Transverse colon (tissue), 4 donors: ENCODE results near the gene DOCK3. TPM values are rescaled to one million over a fixed set of nuclear protein-coding genes. Genes with fewer than 3 reads are reported as not detected.

Experiments used
- DNase-seq: peaks from one replicate; pipeline ENCODE4 v3.0.0-alpha.2; 2019
- H3K27ac ChIP-seq, 4 donors: fragments of 200-600 bp; sonication (generic); 2 replicates each; pipeline ENCODE4 v1.5.1; 2016 to 2018; ENCODE audit warnings: inconsistent platforms in 4 of 4
- H3K27me3 ChIP-seq: fragments of 200-600 bp; sonication (generic); 2 replicates; pipeline ENCODE4 v1.5.1; 2017; ENCODE audit warnings: inconsistent platforms
- H3K36me3 ChIP-seq, 4 donors: fragments of 200-600 bp; sonication (generic); 2 replicates each; pipeline ENCODE4 v1.5.1; 2017 to 2019; ENCODE audit warnings: inconsistent platforms in 4 of 4
- H3K4me1 ChIP-seq, 4 donors: fragments of 200-600 bp; sonication (generic); 2 replicates each; pipeline ENCODE4 v1.5.1; 2017 to 2020; ENCODE audit warnings: inconsistent platforms in 4 of 4
- H3K4me3 ChIP-seq, 4 donors: fragments of 200-600 bp; sonication (generic); 1 replicate in 1 of 4; 2 replicates in 3 of 4; pipeline versions ENCODE4 v1.5.1 to v1.6.1; 2017 to 2019; ENCODE audit warnings: inconsistent platforms in 4 of 4
- H3K9me3 ChIP-seq, 2 donors: fragments of 200-600 bp; sonication (generic); 2 replicates each; pipeline ENCODE4 v1.5.1; 2017 to 2019; ENCODE audit warnings: inconsistent platforms in 2 of 2
- CTCF ChIP-seq, 5 experiments: fragments of 200-600 bp in 3 of 5; fragments of 450-650 bp in 2 of 5; sonication (generic) in 3 of 5; IDR thresholded peaks; 1 replicate in 2 of 5; 2 replicates in 3 of 5; pipeline ENCODE4 v1.5.1; 2016 to 2017; ENCODE audit warnings: antibody characterized with exemption in 5 of 5, inconsistent platforms in 3 of 5, mild to moderate bottlenecking in 2 of 5, moderate library complexity in 1 of 5
- EP300 ChIP-seq: sonication (generic); formaldehyde crosslinking; IDR thresholded peaks from one replicate; pipeline ENCODE4 v1.6.1; 2017; ENCODE audit warnings: antibody characterized with exemption, low read depth
- POLR2A ChIP-seq: fragments of 450-650 bp; IDR thresholded peaks from one replicate; pipeline ENCODE4 v1.6.1; 2016; ENCODE audit warnings: antibody characterized with exemption, mild to moderate bottlenecking, moderate library complexity
- POLR2AphosphoS5 ChIP-seq, 3 donors: sonication (generic); formaldehyde crosslinking; IDR thresholded peaks; one replicate each; pipeline ENCODE4 v1.6.1; 2016; ENCODE audit warnings: antibody characterized with exemption in 3 of 3
- WGBS, 2 donors: methylation state at CpG; one replicate each; pipeline ENCODE4 v1.1.5; 2018; ENCODE audit warnings: low coverage in 1 of 2; 5-methylcytosine and 5-hydroxymethylcytosine counted together
- in situ Hi-C, 4 donors: fragments of 200-750 bp; cut with MboI; loops; one replicate each; pipeline versions ENCODE4 v1.15.0 to v1.15.1; 2017; ENCODE audit warnings: low sequenced_read_pairs in 3 of 4, low pct_ligation_motif_present in 1 of 4, low pct_unique_long_range_greater_than_20kb in 1 of 4
- intact Hi-C: fragments of 100-400 bp; cut with DNase I; formaldehyde crosslinking; loops from one replicate; pipeline ENCODE4 v1.15.1; 2023; ENCODE audit warnings: low total_unique reads
- total RNA-seq, 4 donors: library from RNA; depleted of rRNA; stranded (reverse); fragments of >200 nt; gene quantifications; one replicate each; pipeline ENCODE4 v1.1.0, GENCODE V29; 2016

The DOCK3 gene
- total RNA-seq, 4 donors from 2014 or later, result 0.41 to 0.75 (median 0.62) TPM

DNA sequence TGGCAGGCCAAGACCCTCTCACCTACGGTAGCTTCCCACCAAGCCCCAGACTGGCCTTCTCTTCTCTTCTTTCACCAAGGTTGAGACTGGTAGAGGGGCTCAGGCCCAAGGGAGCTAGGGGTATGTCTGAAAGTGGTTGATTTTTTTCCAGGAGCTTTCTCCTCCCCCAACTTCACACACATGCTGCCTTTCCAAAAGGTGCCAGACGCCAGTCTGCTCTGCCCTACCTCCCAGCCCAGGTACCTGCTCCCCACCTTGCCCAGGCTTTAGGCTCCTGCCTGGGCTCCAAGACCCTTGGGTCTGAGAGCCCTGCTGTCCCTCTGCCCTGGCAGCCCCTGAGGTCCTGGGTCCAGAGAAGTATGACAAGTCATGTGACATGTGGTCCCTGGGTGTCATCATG, 29.3 kb upstream of the DOCK3 start:
- H3K27me3 ChIP-seq, result no peaks in the 10 kb centered on the region
- in situ Hi-C loops (no loop called here), intact Hi-C loops (no loop called here)
- 94% methylated on average over 2 of the region's 2 CpGs; no CpG with 5 or more reads in 1 of the 2 donors for WGBS, 2 donors
- TF ChIP-seq CTCF (IDR thresholded peaks at IDR 0.05) (no peak), EP300 (no peak), POLR2AphosphoS5 (IDR thresholded peaks at IDR 0.05) (no peak), POLR2A (no peak)
- no peak overlapping the region for H3K27ac ChIP-seq
- H3K4me3 ChIP-seq, result no peak overlapping the region
- no peak for DNase-seq
- H3K9me3 ChIP-seq, result no peaks in the 10 kb centered on the region
- peaks cover 0 to 17% (median 5%) of the 10 kb centered on the region in 4 donors for H3K36me3 ChIP-seq
- no peaks in the 10 kb centered on the region for H3K4me1 ChIP-seq

DNA sequence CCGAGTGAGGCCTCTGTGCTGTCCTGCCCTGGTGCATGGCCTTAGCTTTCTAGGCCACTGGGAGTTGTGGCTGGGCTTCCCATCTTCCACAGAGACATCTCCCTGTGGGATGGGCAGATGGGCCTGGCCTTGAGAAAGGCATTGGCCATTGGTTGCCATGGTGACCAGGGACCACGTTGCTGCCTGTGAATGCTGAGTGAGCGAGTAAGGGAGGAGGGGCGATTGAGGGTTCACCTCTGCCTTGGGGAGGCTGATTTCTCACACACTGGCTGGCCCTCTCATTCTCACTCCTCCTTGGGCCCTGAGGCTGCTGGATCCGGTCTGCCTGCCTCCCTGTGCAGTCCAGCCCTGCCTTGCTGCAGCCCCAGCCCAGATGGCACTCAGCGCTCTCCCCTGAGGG, 26.4 kb upstream of the DOCK3 start:
- H3K27me3 ChIP-seq, result no peaks in the 10 kb centered on the region
- no peak for DNase-seq
- H3K4me3 ChIP-seq, result no peak overlapping the region
- no peak overlapping the region for H3K27ac ChIP-seq
- in situ Hi-C loops (no loop called here), intact Hi-C loops (no loop called here)
- no peaks in the 10 kb centered on the region for H3K9me3 ChIP-seq
- H3K36me3 ChIP-seq, result peaks cover 0 to 10% (median 3%) of the 10 kb centered on the region in 4 donors
- WGBS, 2 donors, result 74% methylated on average over 5 of the region's 6 CpGs; no CpG with 5 or more reads in 1 of the 2 donors
- H3K4me1 ChIP-seq, result no peaks in the 10 kb centered on the region
- TF ChIP-seq POLR2A (no peak), EP300 (no peak), POLR2AphosphoS5 (IDR thresholded peaks at IDR 0.05) (no peak), CTCF (IDR thresholded peaks at IDR 0.05) (no peak)

DNA sequence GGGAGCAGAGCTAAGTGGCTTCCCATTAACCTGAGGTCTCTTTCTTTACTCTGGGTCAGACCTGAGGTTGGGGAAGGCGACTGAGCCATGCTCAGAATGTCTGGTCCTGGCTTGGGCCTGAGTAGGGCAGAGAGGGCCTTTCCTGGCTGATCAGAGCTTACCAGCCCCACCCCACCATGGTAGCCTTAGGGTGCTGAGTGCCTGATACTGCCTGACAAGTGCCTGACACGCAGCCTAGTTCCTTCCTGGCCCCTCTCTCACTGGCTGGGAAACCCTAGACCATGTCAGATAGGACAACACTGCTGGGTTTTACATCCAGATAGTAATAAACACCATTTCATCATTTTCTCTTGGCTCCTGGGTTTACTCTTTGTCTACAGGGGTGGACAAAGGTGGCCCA, 25.8 kb upstream of the DOCK3 start:
- H3K27me3 ChIP-seq, result no peaks in the 10 kb centered on the region
- H3K4me3 ChIP-seq, result no peak overlapping the region
- no peaks in the 10 kb centered on the region for H3K4me1 ChIP-seq
- peaks cover 0 to 10% (median 3%) of the 10 kb centered on the region in 4 donors for H3K36me3 ChIP-seq
- in situ Hi-C loops, result no loop called here
- 86% methylated on average over 2 of the region's 2 CpGs; no CpG with 5 or more reads in 1 of the 2 donors for WGBS, 2 donors
- DNase-seq, result no peak
- TF ChIP-seq EP300 (no peak), POLR2AphosphoS5 (IDR thresholded peaks at IDR 0.05) (no peak), POLR2A (no peak), CTCF (IDR thresholded peaks at IDR 0.05) (no peak)
- no peak overlapping the region for H3K27ac ChIP-seq
- intact Hi-C loops, result no loop called here
- no peaks in the 10 kb centered on the region for H3K9me3 ChIP-seq

GRCh38 chr3:50649451-50649931, 25.2 kb upstream of the DOCK3 start:
- in situ Hi-C loops, result no loop called here
- H3K4me1 ChIP-seq, result no peaks in the 10 kb centered on the region
- intact Hi-C loops, result no loop called here
- H3K27ac ChIP-seq, result no peak overlapping the region
- no peak overlapping the region for H3K4me3 ChIP-seq
- peaks cover 0 to 10% (median 3%) of the 10 kb centered on the region in 4 donors for H3K36me3 ChIP-seq
- no peaks in the 10 kb centered on the region for H3K27me3 ChIP-seq
- 80% methylated on average over 8 of the region's 8 CpGs; no CpG with 5 or more reads in 1 of the 2 donors for WGBS, 2 donors
- H3K9me3 ChIP-seq, result no peaks in the 10 kb centered on the region
- TF ChIP-seq POLR2A, result no peak
- no peak for TF ChIP-seq EP300
- TF ChIP-seq CTCF (IDR thresholded peaks at IDR 0.05), result no peak
- no peak for DNase-seq
